Measurements from ENCODE around the gene MYH10.
A peak's percentile ranks its signal among the peaks of the same experiment; 100 is the strongest.

Gene MYH10

GRCh38 chr17:8679126-8679525 is 48.6 kb upstream of the MYH10 start (continued):
- TF ChIP-seq TCF4 (CRISPR knock-in tag; IDR thresholded peaks at IDR 0.05; ENCODE audit: borderline replicate concordance) (no peak), PPARA (CRISPR knock-in tag; IDR thresholded peaks at IDR 0.05; ENCODE audit: borderline replicate concordance) (no peak), SNAI2 (CRISPR knock-in tag; IDR thresholded peaks at IDR 0.05) (no peak)

GRCh38 chr17:8675306-8675705 is 44.8 kb upstream of the MYH10 start:
- TF ChIP-seq ARNTL (CRISPR knock-in tag; IDR thresholded peaks at IDR 0.05; ENCODE audit: borderline replicate concordance, low read depth) = no peak
- no peak for TF ChIP-seq ZNF8 (CRISPR knock-in tag; IDR thresholded peaks at IDR 0.05)
- TF ChIP-seq ZC3H10 (CRISPR knock-in tag; IDR thresholded peaks at IDR 0.05) = no peak
- TF ChIP-seq OSR1 (CRISPR knock-in tag; IDR thresholded peaks at IDR 0.05) = no peak
- no peak for TF ChIP-seq ZFP30 (CRISPR knock-in tag; IDR thresholded peaks at IDR 0.05)
- no peak for TF ChIP-seq TCF4 (CRISPR knock-in tag; IDR thresholded peaks at IDR 0.05; ENCODE audit: borderline replicate concordance)
- TF ChIP-seq ESRRG (CRISPR knock-in tag; IDR thresholded peaks at IDR 0.05) = no peak
- TF ChIP-seq TSHZ2 (CRISPR knock-in tag; IDR thresholded peaks at IDR 0.05) = no peak
- no peak for TF ChIP-seq SNAI2 (CRISPR knock-in tag; IDR thresholded peaks at IDR 0.05)
- TF ChIP-seq ISL1 (CRISPR knock-in tag; IDR thresholded peaks at IDR 0.05) = no peak
- no peak for TF ChIP-seq GLIS3 (CRISPR knock-in tag; IDR thresholded peaks at IDR 0.05)
- no peak for TF ChIP-seq CSDC2 (CRISPR knock-in tag; IDR thresholded peaks at IDR 0.05)
- no peak for TF ChIP-seq ZNF565 (CRISPR knock-in tag; conservative IDR thresholded peaks at IDR 0.05; ENCODE audit: low read depth)
- TF ChIP-seq PPARA (CRISPR knock-in tag; IDR thresholded peaks at IDR 0.05; ENCODE audit: borderline replicate concordance) = no peak
- TF ChIP-seq ZFP3 (CRISPR knock-in tag; IDR thresholded peaks at IDR 0.05) = no peak
- no peak for TF ChIP-seq POU6F1 (CRISPR knock-in tag; IDR thresholded peaks at IDR 0.05; ENCODE audit: borderline replicate concordance, low read depth)
- no peak for TF ChIP-seq BACH2 (CRISPR knock-in tag; IDR thresholded peaks at IDR 0.05; ENCODE audit: borderline replicate concordance)
- TF ChIP-seq PATZ1 (CRISPR knock-in tag; IDR thresholded peaks at IDR 0.05; ENCODE audit: borderline replicate concordance) = no peak
- TF ChIP-seq TOX (CRISPR knock-in tag; IDR thresholded peaks at IDR 0.05; ENCODE audit: borderline replicate concordance) = no peak
- ATAC-seq = no peak

GRCh38 chr17:8674344-8675305 is 44.1 kb upstream of the MYH10 start:
- TF ChIP-seq ZFP3 (CRISPR knock-in tag; IDR thresholded peaks at IDR 0.05) (no peak), ZFP30 (CRISPR knock-in tag; IDR thresholded peaks at IDR 0.05) (no peak)
- ATAC-seq = no peak

GRCh38 chr17:8673612-8674011 is 43.1 kb upstream of the MYH10 start:
- peak; percentile 63 for ATAC-seq
- TF ChIP-seq PPARA (CRISPR knock-in tag; IDR thresholded peaks at IDR 0.05; ENCODE audit: borderline replicate concordance) (no peak), TSHZ2 (CRISPR knock-in tag; IDR thresholded peaks at IDR 0.05) (peak; percentile 93), ISL1 (CRISPR knock-in tag; IDR thresholded peaks at IDR 0.05) (peak; percentile 96), ZC3H10 (CRISPR knock-in tag; IDR thresholded peaks at IDR 0.05) (no peak), ESRRG (CRISPR knock-in tag; IDR thresholded peaks at IDR 0.05) (peak; percentile 96), POU6F1 (CRISPR knock-in tag; IDR thresholded peaks at IDR 0.05; ENCODE audit: borderline replicate concordance, low read depth) (no peak), ZFP3 (CRISPR knock-in tag; IDR thresholded peaks at IDR 0.05) (peak; percentile 68; the same call in 1 of the 2 replicates), ZNF565 (CRISPR knock-in tag; conservative IDR thresholded peaks at IDR 0.05; ENCODE audit: low read depth) (no peak), OSR1 (CRISPR knock-in tag; IDR thresholded peaks at IDR 0.05) (no peak), TOX (CRISPR knock-in tag; IDR thresholded peaks at IDR 0.05; ENCODE audit: borderline replicate concordance) (no peak), SNAI2 (CRISPR knock-in tag; IDR thresholded peaks at IDR 0.05) (peak; percentile 95), ZNF70 (CRISPR knock-in tag; IDR thresholded peaks at IDR 0.05) (no peak), CSRNP3 (CRISPR knock-in tag; IDR thresholded peaks at IDR 0.05) (peak; percentile 94), ZNF8 (CRISPR knock-in tag; IDR thresholded peaks at IDR 0.05) (peak; percentile 40; the same call in 1 of the 2 replicates)
